ENCODE data around the gene OPA1.

The OPA1 gene, protein sequence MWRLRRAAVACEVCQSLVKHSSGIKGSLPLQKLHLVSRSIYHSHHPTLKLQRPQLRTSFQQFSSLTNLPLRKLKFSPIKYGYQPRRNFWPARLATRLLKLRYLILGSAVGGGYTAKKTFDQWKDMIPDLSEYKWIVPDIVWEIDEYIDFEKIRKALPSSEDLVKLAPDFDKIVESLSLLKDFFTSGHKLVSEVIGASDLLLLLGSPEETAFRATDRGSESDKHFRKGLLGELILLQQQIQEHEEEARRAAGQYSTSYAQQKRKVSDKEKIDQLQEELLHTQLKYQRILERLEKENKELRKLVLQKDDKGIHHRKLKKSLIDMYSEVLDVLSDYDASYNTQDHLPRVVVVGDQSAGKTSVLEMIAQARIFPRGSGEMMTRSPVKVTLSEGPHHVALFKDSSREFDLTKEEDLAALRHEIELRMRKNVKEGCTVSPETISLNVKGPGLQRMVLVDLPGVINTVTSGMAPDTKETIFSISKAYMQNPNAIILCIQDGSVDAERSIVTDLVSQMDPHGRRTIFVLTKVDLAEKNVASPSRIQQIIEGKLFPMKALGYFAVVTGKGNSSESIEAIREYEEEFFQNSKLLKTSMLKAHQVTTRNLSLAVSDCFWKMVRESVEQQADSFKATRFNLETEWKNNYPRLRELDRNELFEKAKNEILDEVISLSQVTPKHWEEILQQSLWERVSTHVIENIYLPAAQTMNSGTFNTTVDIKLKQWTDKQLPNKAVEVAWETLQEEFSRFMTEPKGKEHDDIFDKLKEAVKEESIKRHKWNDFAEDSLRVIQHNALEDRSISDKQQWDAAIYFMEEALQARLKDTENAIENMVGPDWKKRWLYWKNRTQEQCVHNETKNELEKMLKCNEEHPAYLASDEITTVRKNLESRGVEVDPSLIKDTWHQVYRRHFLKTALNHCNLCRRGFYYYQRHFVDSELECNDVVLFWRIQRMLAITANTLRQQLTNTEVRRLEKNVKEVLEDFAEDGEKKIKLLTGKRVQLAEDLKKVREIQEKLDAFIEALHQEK

DNA sequence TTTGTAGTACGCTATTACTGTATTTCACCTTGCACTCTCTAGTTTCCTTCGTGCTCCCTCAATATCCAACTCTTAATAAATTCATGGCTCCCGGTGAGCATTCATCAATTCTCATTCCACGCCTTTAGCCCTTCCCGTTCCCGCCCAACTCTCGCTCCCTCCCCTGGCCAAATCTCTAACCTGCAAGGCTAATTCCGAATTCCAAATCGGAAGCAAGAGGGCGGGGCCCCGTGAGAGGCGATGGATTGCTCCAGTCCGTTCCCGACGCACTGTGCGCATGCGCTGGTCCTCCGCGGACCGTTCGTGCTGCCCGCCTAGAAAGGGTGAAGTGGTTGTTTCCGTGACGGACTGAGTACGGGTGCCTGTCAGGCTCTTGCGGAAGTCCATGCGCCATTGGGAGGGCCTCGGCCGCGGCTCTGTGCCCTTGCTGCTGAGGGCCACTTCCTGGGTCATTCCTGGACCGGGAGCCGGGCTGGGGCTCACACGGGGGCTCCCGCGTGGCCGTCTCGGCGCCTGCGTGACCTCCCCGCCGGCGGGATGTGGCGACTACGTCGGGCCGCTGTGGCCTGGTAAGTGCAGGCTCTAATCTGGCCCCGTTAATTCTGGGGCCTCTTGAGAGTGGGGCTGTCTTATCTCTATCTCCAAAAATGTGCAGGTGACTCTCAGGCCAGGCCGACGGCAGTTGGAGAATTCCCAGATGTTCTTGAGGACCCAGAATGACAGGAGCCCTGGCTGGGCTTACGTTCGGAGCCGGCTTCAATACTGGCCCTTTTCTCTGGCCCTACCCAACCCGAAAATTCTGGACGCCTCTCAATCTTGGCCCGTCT is at the start of gene OPA1:
OPA1 (plus strand) TSS at position 368 of the 827 bp plus-strand sequence; CDS start at position 538, 170 bp downstream.
- ATAC-seq (peak; percentile 96), DNase-seq (peak; percentile 93)

DNA sequence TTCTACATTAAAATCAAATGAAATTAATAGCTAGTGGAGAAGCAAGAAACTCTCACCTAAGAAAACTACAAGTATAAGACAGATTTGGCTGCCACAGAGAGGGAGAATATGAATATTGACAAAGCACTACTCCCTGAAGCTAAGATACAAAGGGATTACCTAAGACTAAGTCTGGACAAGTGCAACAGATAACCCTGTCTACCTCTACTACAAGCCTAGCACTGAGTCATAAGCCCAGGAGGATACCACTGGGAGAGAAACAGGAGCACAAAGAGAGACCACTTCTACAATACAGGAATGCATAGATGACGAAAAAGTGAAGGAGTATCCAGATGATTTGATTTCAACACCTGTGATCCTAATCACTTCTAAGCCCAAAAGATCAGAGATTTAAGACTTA is 48.7 kb upstream of the OPA1 start:
- ATAC-seq: no peak
- DNase-seq: no peak

DNA sequence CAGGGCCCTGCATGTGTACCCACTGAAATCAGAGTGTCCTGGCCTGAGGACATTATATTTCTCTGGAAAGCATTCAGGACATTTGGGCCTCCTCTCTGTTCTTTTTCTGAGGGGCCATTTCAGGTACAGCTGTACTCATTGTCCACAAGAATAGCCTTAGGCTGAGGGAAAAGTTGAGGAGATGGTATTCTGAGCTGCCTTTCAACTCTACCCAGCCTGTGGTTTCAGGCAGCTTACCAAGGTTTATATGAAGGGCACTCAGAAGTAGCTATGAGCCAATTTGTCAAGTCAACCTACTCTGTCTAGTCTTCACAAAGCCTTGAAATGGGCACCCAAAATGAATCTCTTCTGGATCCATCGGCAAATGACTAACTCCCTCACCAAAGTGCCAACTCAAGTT is 47.7 kb upstream of the OPA1 start:
- ATAC-seq (no peak), DNase-seq (no peak)

GRCh38 chr3:193546129-193546528 is 46.9 kb upstream of the OPA1 start:
- ATAC-seq (no peak), DNase-seq (no peak)

- DNase-seq (no peak), ATAC-seq (no peak)
These were observed 44.6 kb upstream of the OPA1 start for GRCh38 chr3:193548406-193548805.

DNA sequence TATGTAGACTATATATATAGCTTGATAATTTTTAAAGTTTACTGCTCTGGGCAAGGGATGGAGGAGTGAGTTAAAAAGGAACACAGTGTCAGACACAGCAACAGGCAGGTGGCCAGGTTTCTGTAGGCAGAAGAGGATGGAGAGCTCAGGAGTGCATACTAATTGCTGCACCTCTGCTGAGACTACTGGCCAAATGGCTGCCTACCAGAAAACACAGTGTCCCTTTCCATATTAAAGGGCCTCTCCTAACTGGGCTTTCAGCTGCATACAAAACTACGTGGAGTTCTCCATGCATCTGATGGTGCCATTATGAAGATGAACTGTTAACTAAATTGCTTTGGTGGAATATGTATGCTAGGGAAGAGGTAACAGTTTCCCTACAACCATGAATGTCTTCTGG is 40.1 kb upstream of the OPA1 start:
- no peak for DNase-seq
- no peak for ATAC-seq

DNA sequence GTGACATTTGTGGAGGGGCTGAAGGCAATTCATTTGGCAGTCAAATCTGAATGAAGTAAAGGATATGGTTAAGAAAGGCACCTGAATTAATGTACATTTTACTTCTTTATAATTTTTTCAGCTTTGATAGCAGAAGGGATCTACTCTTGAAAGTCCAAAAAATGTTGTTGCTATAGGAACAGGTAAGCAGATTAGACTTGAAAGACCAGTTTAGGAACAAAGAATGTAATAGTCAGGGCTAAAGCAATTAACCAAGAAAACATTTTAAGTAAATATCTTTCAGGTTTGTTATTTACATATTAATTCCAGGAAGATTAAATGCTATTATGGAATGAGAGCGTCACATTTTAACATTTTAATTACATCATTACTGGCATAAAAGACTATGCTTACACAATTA is 39.4 kb upstream of the OPA1 start:
- DNase-seq: no peak
- ATAC-seq: no peak

DNA sequence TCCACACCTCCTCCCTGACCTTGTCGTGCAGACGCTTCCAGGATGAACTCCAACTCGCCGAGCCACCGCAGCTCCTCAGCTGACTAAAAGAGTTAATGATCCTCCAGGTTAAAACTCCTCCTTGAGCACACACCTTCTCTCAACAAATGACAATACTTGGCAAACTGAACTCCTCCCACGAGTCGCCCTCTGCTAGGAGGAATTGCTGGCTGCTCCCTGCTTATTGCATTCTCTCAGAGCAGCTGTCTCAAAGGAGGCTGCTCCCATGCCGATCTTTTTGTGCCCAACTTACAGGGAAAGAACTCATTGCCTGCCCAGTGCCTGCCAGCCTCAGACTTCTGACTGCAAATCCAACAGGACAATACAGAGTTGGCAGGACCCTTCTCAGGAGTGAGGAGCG is 38.2 kb upstream of the OPA1 start, which contains the start of gene ATP13A4:
ATP13A4 (minus strand) TSS at position 85 of the 400 bp plus-strand sequence. CDS start 96 bp downstream, outside the sequence.
- ATAC-seq: no peak

GRCh38 chr3:193556841-193557240 is 36.2 kb upstream of the OPA1 start:
- DNase-seq (no peak), ATAC-seq (no peak)

More for the DNA sequence above, 38.2 kb upstream of the OPA1 start, which contains the start of gene ATP13A4:
- no peak for DNase-seq

DNA sequence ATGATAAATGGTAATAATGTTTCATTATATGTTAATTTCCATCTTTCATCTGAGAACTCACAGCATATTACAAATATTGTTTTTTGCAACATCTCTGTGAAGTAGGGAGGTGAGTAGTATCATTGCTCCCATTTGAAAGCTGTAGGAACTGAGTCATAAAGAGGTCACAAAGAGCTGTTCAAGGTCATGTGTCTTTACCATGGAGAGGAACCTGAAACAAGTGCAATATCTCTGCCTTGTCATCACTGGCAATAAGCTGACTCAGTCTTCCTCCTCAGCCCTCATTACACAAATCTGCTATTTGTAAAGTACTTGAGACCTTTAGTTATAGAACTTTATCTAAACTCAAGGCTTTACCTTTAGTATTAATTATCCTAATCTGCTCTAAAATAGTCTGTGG is 33.9 kb upstream of the OPA1 start:
- DNase-seq: no peak
- ATAC-seq: no peak

- DNase-seq (no peak), ATAC-seq (no peak)
These were observed 32.9 kb upstream of the OPA1 start for GRCh38 chr3:193560091-193560490.

DNA sequence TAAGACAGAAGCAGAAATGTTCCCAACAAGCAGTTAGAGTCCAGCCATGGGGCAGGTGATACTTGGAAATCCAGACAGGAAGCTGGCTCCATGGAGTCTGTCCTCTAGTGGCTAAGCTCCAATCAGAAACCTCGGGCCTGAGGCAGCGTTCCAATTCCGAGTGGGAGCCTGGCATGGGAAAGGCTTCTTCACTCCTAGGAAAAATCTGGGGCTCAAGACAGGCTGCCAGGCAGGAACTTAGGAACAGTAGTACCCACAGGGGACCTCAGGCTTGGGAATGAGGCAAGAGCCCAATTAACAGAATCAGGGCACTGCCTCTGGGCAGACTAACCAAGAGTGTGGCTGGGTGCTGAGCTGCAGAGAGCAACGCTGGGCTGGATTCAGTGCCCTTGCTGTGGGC is 32.1 kb upstream of the OPA1 start:
- DNase-seq (no peak), ATAC-seq (no peak)

- DNase-seq (no peak), ATAC-seq (no peak)
These were observed 29.6 kb upstream of the OPA1 start for GRCh38 chr3:193563426-193563825.

DNA sequence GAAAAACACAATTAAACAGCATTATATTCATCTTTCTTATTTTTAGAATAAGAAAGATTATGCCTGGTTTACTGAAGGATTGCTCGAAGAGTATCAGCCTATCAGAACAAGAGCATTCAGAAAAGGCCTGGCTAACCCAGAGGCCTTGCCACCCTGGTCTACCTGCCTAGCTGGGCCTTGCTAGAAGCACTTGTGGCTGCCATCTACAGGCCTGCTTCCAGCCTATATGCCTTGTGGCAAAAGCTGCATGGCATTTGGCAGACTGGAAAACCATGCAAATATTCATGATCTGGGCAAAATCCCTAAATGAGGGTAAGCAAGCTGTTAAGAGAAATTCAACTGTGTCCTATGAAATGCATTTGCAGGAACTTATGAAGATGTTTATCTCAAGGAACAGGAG is 29.0 kb upstream of the OPA1 start:
- DNase-seq (no peak), ATAC-seq (no peak)

DNA sequence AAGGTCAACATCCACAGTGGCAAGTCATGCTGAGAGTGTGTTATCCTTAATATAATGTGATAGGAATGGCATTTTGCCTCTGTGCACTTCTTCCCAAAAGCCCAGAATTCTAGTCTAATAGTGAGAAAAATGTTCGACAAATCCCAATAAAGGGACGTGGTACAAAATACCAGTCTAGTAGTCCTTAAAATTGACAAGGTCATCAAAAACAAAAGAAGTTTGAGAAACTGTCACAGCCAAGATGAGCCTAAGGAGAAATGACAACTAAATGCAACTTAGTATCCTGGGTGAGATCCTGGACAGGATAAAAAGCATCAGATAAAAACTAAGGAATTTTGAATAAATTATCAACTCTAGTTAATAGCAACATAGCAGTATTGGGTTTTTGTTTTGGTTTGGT is 23.9 kb upstream of the OPA1 start:
- ATAC-seq (no peak), DNase-seq (no peak)

- DNase-seq (peak; percentile 37), ATAC-seq (peak; percentile 43)
These were observed 20.5 kb upstream of the OPA1 start for GRCh38 chr3:193572426-193572908.

DNA sequence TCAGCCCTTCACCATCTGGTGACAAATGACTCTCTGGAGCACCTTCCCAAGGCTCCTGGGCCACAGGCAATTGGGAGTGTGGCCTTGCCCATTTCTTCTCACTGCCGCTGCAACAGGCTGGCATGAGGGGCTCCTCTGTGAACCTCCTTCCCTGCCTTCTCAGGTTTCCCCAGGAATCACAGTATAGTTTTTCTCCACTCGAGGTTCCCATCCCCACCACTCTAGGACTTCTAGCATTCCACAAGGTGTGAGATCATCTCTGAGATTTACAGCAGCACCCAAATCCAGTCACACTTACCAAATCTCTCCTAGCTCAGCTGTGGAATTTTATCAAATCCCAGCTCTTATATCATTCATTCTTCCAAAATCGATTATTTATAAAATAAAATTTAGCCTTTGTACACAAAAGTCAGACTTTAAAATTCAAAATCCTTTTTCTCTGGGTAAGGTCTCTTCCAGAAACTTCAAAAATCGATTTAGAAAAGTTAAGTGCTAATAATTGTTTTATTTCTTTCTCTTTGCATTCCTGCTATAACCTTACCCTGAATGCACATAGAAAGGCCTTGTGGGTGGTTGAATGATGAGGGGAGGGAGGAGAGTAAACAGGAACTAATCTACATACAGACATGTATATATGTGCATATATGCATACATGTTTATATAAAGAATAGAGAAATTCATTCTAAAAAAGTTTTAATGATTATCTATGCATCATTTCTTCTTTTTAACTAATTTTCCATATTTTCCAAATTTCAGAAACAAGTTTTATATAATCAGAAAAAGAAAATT is 19.4 kb upstream of the OPA1 start:
- ATAC-seq: no peak
- DNase-seq: no peak

GRCh38 chr3:193574488-193575070 is 18.4 kb upstream of the OPA1 start:
- ATAC-seq (no peak), DNase-seq (no peak)

DNA sequence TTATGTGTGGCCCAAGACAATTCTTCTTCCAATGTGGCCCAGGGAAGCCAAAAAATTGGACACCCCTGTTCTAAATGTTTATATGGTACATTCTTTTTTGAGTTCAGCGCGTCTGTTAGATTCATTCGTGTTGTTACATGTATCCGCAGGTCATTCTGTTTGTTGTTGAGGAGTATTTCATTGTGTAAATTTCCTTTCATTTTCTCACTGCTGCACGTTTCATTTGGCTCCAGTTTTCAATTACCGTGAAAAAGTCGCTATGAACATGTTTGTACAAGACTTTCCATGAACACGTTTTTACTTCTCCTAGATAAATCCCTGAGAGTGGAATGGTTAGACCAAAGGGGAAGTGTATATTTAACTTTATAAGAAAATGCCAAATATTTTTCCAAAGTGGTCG is 7.5 kb upstream of the OPA1 start:
- DNase-seq (no peak), ATAC-seq (no peak)

DNA sequence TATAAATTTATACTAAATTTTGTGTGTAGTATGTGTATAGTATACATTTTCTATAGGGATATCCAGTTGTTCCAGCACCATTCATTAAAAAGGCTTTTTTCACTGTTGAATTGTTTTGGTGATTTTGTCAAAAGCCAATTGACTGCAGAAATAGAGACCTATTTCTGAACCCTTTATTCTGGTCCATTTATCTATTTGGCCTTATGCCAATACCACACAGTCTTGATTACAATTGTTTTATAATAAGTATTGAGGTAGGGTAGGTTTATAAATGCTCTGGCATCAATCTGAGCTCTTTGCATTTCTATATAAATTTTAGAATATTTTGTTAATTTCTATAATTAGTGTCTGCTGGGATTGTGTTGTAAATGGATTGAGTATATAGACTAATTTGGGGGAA is 6.5 kb upstream of the OPA1 start:
- ATAC-seq (no peak), DNase-seq (no peak)

GRCh38 chr3:193589129-193589528 is 3.9 kb upstream of the OPA1 start:
- ATAC-seq (no peak), DNase-seq (no peak)
